Measurements from ENCODE around the gene PLPP3.

- TF ChIP-seq REST (IDR thresholded peaks at IDR 0.05; ENCODE audit: unreplicated experiment) (no peak), CTCF (conservative IDR thresholded peaks at IDR 0.05; ENCODE audit: low read depth in 2 of 2) (no peak)
Measured at GRCh38 chr1:56537660-56538059, 41.7 kb downstream of the PLPP3 start.
